Right lung (tissue), 5 donors: ENCODE measurements around the gene NCEH1. TPM values are rescaled to one million over a fixed set of nuclear protein-coding genes. Genes with fewer than 3 reads are reported as not detected.
"Not testable (repeated sequence)": the region's sequence is repeated elsewhere in the genome, so short reads cannot be mapped to it uniquely, and the experiment has no call there.

Experiments used
- DNase-seq, 2 donors: peaks; one replicate each; pipeline ENCODE4 v3.0.0-alpha.2; 2013
- polyA plus RNA-seq, 5 donors: library from polyadenylated mRNA; unstranded; fragments of 120-200 nt; gene quantifications; one replicate each; pipeline versions ENCODE4 v1.2.1 to v1.2.3, GENCODE V29; 2013; ENCODE audit warnings: inconsistent platforms in 1 of 5, low replicate concordance in 1 of 5; ENCODE audit not compliant: insufficient read length in 5 of 5, insufficient read depth in 1 of 5

NCEH1 gene
- polyA plus RNA-seq, 5 donors: 2.7 to 3.7 (median 3.2) TPM

DNA sequence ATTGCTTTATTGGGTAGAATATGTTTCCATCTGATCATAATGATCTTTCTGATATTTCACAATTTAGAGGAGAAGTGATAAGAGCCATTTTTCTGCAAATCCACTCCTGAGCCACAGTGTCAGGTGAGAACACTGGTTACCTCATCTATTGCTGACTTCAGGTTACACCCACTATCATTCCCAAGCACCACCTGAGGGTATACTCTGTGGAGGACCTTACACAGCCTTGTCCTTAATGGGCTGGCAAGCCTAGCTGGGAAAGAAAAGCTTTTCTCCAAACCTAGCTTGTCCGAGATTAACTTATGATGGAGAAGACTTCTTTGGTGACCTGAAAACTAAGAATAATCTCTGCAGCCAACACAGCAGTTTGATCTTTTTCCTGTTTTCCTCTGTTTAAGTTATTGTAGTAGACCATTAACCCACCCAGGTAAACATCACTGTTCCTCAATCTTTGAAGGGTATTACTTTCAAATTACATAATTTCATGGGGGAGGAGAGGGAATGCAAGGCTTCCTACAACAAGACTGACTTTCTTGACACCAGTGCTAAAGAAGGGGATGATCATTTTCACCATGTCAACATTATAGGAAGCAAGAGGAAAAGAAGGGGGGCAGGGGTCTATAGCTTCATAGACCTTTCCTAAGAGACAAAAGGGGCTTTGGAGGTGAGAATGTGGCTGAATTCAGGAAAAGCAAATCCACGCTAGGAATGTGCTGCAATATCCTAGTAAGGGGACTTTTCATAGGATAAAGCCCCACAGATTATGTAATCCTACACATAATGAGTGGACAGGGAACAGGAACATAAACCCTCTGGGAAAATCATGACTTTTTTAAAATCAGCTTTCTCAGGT lies 1.7 kb downstream of the NCEH1 start:
- no peak for DNase-seq

- no peak for DNase-seq
These were observed 2.9 kb downstream of the NCEH1 start for GRCh38 chr3:172707967-172708366.

DNA sequence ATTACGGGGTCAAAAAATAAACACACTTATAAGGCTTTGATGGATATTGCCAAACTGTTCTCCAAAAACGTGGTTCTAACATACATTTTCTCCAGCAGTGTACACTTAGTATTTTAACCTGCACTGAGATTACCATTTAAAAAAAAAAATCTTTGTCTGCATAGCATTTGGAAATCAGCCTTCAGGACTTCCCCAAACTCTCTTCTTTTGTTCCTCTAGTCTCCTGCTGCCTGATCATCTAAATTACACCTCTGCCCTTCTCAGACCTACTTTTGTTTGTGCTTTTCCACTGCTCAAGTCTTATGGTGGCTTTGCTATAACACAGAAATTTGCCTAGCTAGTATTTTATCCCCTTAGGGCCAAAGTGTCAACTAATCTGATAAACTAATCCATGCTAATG lies 3.8 kb downstream of the NCEH1 start:
- no peak for DNase-seq

- DNase-seq: no peak
These were observed 5.7 kb downstream of the NCEH1 start for GRCh38 chr3:172705170-172705569.

- no peak for DNase-seq
These were observed 6.9 kb downstream of the NCEH1 start for GRCh38 chr3:172704001-172704400.

GRCh38 chr3:172702731-172703130 lies 8.1 kb downstream of the NCEH1 start:
- not testable (repeated sequence) for DNase-seq

DNA sequence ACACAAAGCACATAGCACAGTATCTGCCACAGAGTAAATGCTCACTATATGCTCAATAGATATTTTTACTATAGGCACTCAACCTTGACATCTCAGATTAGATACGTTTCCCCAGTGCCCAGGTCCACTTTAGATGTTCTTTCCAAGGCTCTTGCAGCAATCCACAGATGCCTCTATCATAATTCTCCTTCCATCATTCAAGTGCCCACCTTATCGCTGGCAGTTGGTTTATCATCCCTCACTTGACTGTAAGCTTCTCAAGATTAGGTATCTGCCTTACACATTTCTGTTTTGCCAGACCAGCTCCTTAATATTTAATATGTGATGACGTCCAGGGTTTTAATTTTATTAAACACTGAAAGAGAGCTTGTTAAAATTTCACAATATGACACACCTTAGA lies 8.6 kb downstream of the NCEH1 start:
- DNase-seq: no peak

DNA sequence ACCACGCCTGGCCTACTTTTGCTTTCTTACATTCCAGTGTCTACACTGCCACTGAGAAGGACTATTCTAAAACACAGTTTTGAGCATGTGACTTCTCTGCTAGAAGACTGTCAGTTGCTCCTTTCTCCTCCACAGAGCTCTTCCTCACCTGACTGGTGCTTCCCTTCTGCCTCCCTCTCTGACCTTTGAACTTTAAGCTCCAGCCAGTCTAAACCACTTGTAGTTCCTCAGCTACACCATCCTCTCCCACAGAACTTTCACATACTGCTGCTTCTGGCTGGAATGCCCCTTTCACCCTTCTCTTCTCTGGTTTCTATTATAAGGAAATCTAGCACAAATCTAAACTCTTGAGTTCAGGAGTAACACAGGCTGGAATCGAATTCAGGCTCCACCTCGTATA lies 9.1 kb downstream of the NCEH1 start:
- DNase-seq: no peak

GRCh38 chr3:172700936-172701455 lies 9.9 kb downstream of the NCEH1 start:
- no peak for DNase-seq

DNA sequence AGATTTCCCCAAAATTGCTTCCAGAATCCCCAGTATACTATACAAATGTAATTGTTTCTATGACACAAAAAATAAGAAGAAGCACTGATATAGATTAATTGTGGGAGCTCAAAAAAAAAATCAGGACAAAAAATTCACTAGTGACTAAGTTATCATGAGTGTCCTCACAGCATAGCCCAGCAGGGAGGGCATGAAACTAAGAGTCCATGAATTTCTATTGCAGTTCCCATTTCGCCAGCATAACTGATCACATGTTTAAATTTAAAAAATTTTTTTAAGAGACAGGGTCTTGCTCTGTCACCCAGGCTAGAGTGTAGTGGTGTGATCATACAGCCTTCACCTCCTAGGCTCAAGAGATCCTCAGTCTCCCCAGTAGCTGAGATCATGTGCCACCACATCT lies 10.6 kb downstream of the NCEH1 start:
- no peak for DNase-seq

DNA sequence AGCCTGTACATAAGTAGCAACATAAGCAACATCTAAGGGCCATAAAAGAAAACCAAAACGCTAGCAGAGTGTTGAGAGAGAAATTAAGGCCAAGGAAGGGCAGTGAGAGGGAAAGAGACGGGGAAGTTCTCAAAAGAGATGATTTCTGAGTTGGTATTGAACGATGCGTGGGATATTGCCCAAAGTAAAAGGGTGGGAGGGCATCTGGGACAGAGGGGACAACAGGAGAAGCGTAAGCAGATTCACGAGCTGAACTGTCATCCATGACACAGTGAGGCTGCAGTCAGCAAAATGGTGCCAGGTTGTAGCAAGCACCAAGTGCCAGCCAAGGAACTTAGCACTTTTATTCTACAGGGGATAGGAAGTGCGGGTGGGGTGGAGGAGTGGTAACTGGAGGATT lies 11.8 kb downstream of the NCEH1 start:
- DNase-seq: no peak

DNA sequence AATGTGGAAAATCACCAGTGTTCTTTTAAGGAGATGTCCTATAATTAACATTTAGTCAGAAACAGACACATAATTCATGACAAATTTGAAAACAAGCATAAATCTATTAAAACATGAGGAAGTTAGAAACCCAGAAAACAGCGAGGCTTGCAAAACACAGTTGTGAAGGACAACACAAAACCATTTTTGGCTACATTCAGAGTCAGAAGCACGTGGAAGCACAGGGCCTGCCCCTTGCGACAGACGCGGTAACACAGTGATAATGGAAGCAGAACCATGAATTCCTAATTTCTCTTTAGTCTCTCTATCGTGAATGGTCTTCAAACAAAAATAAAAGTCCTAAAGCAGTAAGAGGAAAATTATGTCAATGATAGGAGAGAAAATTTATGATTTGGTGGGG lies 12.2 kb downstream of the NCEH1 start:
- DNase-seq: no peak

DNA sequence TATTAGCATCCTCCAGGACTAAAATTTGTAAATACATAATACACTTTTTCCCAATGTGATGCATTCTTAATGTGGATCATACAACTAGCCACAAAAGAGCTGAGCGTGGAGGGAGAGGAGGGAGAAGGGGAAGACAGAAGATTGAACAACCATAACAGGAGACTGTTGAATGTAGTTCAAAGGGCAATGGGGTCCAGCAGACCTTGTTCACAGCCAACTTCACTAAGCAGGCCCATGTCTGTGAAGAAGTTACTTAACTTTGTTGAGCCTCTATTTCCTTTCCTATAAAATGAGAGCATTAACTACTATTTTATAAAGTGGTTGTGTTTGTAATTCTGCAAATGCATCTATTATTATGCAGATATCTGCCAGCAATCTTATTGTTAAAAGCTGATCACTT lies 13.3 kb downstream of the NCEH1 start:
- no peak for DNase-seq

GRCh38 chr3:172696357-172696756 lies 14.5 kb downstream of the NCEH1 start:
- DNase-seq: no peak

- no peak for DNase-seq
These were observed 16.2 kb downstream of the NCEH1 start for GRCh38 chr3:172694573-172695246.

- no peak for DNase-seq
These were observed 18.0 kb downstream of the NCEH1 start for GRCh38 chr3:172692751-172693338.

GRCh38 chr3:172690936-172691335 lies 19.9 kb downstream of the NCEH1 start:
- no peak for DNase-seq

- no peak for DNase-seq
These were observed 22.3 kb downstream of the NCEH1 start for GRCh38 chr3:172688588-172688987.

DNA sequence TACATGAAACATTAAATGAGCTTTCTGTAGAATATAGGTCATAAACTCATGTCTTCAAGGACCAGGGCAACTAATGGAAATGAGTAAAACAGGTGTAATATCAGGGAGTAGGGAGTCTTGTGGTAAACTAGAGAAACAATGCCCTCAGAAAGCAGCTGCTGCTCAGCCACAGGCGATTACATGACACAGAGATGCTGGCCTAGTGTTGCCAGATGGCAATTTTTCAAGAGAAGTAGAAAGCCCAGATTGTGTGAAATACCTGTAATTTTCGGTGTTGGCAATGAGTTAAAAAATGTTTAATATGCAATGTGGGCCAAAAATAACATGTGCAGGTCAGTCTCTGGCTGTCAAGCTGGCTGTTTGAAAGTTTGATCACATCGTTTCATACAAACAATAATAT lies 23.4 kb downstream of the NCEH1 start:
- no peak for DNase-seq

GRCh38 chr3:172685331-172686214 lies 25.3 kb downstream of the NCEH1 start:
- no peak for DNase-seq

GRCh38 chr3:172680684-172681083 lies 30.2 kb downstream of the NCEH1 start:
- DNase-seq: no peak

DNA sequence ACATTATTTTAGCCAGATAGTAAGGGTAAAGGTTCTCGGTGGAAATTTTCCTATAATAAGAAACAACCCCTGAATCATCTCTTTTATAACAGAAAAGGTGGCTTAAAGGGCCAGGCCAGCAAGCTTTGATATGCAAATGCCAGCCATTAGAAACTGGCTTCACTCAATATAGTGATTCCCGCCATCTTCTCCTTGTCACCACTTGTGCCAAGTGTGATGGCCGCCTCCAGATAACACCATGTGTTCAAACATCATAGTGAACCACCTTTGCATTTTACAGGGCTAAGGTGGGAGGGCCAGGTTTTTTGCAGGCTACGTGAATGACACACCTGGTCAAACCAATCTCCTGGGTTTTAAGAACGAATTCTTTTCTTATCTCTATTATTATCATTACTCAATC lies 31.3 kb downstream of the NCEH1 start:
- no peak for DNase-seq
